NCI-H146 (cell line): Measurements from ENCODE around the gene KLHDC4.
"Not testable (repeated sequence)": the region's sequence is repeated elsewhere in the genome, so short reads cannot be mapped to it uniquely, and the experiment has no call there.

Experiments used
- DNase-seq: peaks from one replicate; lab custom pipeline; 2025; lab: John Stamatoyannopoulos, UW

The KLHDC4 gene

DNA sequence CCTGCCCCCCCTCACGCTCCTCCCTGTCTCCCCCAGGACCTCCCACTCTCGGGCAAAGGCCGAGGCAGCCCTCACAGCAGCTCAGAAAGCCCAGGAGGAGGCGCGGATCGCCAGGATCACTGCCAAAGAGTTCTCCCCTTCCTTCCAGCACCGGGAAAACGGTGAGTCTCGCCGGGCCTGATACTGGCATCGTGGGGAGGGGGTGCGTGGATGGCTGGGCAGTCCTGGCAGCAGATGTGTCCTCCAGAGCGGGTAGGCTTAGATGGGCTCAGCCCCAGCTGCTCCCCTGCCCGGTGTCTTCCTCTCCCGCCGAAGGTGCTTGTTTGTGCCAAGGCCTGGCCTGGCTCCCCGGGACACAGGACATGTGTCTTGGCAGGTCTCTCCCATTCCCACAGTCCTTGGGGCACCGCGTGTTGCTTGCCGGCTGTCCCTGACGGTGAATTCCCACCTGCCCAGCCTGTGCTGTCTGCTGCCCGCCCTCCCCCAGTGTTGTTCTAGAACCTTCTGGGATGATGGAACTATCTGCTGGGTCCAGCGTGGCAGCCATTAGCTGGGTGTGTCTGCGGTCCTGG is 81.6 kb downstream of the KLHDC4 start:
- DNase-seq: no peak

DNA sequence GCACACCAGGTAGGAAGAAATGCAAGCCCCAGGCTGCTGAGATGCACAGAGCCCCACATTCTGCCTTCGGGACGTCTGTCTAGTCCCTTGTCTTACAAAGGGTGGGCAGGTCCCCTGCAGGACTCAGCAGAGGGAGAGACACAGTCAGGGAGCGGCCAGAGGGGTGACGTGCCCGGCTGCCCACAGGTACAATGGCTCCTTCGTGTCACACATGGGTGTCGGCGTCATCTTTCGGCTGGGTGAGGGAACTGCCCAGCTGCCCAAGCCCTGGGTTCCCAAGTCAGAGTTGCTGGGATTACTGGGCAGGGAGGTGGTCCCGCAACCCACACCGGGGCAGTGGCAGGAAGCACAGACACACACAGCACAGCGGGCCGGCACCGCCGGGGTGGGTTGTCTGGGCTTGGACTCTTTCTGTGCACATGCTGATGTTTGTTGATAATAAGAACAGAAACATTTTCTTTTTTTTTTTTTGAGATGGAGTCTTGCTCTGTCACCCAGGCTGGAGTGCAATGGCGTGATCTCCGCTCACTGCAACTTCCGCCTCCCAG is 82.9 kb downstream of the KLHDC4 start:
- DNase-seq: no peak

DNA sequence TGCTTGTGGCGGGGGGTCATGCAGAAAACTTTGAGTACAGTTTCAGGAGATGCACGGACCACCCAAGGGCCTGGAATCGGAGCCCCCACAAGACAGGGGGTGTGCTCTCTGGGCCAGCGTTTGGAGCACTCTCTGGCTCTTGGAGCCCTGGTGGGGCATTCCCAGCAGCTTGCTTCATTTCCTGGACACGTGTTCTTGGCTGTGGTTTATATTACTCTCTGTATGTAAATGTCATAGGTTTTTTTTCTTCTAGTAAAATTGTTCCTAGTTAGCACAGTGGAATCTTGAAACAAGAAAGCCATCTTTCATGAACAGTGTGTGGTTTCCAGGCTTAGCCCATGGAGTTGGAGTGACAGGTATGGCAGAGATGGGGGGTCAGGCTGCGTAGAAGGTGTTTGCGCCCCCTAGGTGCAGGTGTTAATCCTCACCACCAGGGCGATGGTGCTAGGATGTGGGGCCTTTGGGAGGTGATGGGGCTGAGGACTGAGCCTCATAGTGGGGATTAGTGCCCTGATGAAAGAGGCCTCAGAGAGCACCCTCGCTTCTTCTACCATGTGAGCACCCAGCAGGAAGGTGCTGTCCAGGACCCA is 83.7 kb downstream of the KLHDC4 start:
- DNase-seq: no peak

DNA sequence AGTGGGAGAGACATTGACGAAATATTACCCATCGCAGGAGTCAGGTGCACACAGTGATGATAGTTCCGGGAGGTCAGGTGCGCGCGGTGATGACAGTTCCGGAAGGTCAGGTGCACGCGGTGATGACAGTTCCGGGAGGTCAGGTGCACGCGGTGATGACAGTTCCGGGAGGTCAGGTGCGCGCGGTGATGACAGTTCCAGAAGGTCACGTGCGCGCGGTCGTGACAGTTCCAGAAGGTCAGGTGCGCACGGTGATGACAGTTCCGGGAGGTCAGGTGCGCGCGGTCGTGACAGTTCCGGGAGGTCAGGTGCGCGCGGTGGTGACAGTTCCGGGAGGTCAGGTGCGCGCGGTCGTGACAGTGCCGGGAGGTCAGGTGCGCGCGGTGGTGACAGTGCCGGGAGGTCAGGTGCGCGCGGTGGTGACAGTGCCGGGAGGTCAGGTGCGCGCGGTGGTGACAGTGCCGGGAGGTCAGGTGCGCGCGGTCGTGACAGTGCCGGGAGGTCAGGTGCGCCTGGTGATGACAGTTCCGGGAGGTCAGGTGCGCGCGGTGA is 84.7 kb downstream of the KLHDC4 start:
- DNase-seq: not testable (repeated sequence)

DNA sequence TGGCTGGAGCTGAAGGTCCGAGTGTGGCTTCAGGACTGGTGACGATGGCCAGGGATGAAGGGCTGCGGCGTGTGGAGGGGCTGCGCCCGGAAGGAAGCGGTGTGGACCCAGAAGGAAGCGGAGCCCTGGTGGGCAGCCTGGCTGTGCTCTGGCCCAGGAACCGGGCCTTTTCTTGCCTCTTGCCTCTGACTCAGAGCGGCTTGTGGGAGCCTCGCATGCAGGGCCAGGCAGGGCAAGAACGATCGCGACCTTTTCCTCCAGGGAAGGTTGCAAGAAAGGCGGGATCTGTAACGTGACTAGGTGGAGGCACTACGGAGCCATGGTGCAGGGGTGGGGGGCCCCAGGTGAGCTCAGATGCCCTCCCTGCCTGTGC is 85.5 kb downstream of the KLHDC4 start:
- no peak for DNase-seq

DNA sequence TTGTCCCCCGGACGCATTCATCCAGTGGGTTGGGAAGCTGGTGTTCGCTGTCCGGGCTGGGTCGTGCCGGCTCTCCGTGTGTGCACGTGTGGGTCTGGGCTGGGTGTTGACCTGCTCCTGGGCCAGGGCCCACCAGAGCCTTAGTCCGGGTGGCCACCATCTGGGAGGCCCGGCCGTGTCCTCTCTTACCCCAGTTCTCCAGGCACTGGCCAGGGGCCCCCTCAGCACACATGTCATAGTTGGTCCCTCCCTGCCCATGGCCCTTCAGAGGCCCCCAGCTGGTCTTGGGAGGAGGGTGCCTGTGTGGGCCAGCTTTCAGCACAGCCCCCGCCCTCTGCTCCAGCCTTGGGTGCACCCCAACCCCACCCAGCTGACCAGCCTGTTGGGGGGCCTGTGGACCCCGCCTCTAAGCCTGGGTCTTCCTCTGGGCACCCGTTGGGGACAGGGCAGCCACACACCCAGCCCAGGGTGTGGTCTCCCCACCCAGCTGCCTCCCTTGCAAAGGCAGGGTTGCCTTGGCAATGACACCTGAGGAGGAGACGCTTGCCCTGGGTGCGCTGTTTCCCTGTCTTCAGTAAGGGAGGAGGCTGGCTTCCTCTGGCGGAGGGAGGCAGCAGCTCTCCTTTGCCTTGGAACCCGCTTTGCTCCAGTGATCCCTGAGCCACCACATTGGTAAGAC is 86.1 kb downstream of the KLHDC4 start:
- no peak for DNase-seq

DNA sequence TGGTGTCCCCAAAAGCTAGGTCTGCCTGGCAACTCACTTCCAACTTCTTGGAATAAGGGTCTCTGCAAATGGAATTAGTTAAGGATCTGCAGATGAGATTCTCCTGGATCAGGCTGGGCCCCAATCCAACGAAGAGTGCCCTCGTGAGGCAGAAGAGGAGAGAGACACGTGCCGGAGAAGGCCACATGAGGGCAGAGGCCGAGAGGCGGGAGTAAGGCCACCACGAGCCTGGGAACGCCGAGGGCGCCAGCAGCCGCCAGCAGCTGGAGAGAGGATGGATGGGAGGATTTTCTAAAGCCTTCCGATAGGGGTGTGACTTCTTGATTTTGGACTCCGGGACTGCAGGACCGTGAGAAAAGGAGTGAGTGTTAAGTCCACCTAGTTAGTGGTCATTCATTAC is 87.2 kb downstream of the KLHDC4 start:
- DNase-seq: no peak

DNA sequence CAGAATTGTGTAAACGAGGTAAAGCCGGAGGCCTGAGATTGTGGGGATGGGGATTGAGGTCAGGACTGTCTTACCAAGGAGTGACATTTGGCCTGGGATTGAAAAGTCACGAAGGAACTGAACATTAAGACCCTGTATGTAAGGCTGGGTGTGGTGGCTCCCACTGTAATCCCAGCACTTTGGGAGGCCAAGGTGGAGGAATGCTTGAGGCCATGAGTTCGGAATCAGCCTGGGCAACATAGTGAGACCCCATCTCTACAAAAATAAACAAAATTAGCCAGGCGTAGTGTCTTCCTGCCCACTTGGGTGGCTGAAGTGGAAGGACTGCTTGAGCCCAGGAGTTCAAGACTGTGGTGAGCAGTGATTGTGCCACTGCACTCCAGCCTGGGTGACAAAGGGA is 88.0 kb downstream of the KLHDC4 start:
- DNase-seq: no peak

DNA sequence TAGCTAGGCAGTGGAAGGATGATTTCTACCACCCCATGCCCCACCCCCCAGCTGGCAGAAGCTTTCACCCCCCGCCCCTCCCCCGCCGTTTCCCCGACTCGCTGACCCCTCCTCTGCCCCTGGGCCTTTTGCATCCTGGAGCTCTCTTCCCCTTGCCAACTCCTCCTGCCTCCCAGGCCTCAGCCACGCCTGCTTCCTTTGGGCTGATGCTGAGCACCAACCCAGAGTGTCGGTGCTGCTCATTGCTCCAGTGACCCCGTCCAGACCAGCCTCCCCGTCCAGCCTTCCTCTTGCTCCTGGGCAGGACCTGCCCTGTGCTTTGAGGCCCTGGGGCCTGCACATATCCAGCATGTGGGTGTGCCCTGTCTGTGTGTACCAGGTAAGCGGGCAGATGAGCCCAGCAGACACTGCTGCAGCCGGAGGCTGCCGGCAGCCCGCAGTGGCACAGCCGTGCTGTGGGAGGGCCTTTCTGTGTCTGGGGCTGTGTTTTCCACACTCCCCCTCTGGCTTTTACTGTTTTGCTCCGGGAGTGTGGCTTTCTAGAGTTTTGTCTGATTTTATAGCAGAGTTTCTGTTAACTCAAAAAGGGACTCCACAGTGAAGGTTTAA is 90.6 kb downstream of the KLHDC4 start:
- DNase-seq: no peak

DNA sequence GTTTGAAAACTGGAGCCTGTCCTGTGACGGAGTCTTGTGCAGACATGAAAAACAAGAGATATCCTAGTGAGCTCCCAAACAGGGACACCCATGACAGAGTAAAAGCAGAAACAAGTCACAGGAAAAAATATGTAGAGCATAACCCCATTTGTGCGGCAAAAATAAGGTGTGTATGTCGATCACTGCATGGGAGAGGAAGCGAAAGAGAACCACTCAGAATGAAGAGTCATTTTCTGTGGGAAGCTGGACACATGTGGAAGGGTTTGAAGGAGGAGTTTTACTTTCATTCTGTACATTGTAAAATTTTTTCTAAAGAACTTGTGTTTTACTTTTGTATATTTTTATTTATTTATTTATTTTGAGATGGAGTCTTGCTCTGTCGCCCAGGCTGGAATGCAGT is 91.4 kb downstream of the KLHDC4 start:
- DNase-seq: no peak

DNA sequence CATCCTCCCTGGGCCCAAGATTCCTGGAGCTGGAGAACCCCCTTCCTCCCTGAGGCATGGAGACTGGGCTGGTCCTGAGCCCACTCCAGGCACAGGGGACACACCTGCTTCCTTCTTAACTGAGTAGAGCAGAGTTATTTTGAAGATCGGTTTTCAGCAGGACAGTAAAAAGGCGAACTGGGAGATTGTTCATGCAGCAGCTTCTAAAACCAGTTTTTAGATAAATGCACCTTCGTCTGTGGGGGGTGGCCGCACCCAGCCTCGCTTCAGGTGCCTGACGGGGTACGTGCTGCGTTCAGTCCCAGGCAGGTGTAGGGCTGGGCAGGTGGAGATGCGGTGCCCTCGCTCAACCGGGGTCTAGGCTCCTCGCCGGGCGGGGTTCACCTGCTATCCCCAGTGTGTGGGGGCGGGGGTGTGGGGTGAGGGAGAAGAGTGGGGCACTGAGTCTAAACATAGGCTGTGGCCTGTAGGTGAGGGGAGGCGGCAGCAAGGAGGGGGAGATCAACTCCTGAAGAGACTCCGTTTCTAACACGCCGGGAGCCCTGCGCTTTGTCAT is 94.0 kb downstream of the KLHDC4 start:
- no peak for DNase-seq

DNA sequence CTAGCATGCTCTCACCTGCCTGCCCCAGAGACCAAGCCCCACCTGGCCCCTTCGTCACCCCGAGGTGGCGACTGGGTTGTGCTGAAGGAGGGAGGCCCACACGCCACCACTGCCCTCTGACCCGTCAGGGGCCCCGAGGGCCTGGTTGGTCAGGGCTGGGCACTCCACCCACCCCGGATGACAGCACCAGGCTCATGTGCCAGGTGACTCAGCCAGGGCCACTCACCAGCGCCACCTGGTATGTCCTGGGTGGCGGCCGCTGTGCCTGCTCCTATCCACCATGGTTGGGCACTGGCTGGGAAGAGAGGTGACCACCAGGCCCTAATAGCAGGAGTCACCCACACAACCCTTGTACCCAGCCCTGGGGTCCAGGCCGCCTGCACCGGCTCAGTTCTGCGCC is 94.6 kb downstream of the KLHDC4 start:
- no peak for DNase-seq

DNA sequence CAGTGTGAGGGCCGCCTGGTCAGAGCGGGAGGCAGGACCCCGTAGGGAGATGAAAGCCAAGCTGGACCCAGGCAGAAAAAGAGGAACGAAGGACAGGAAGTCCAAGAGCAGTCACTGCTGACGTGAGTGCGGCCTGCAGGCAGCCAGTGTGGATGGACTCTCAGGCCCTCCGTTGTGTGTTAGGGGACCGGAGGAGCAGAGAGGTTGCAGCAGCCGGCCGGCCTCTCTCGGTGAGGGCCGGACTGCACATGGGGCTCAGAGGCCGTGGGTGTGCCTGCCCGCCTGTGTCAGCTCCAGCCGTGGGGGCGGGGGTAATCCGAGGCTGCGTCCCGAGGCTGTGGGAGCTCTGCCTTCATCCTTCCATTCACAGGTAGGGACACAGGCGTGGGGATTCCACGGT is 96.1 kb downstream of the KLHDC4 start:
- DNase-seq: no peak

DNA sequence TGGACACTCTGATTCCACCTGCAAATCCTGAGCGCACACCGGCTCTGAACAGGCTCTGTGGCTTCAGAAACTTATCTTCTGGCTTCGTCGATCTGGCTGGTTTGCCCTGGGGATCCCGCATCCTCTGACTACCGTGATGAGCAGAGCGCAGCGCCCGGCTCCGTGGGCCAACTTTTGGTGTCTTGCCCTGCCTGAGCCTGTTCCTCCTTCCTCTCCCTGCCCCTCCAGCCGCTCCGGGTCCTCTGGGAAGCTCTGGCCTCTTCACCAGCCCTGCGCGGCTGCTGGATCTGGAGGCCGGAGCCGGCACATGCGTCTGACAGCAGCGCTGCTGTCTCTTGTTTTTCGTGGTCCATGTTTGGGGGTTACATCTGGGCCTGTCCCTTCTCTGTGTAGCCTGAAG is 97.8 kb downstream of the KLHDC4 start:
- DNase-seq: no peak

DNA sequence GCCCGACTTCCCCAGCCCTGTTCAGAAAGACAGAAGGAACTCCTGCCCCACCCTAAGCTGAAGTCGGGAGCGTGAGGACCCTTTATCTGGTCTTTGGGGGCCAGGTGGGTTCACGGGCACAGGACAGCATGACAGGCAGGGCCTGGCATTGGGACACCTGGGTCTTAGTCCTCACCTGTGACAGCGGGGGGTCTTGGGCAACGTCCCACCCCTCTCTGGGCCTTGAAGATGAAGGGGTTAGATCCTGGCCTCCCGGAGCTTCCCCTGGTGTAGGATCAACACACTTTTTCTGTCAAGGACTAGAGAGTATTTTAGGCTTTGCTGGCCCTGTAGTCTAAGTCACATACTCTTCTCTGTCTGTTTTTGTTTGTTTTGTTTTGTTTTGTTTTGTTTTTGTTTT is 98.3 kb downstream of the KLHDC4 start:
- DNase-seq: no peak

DNA sequence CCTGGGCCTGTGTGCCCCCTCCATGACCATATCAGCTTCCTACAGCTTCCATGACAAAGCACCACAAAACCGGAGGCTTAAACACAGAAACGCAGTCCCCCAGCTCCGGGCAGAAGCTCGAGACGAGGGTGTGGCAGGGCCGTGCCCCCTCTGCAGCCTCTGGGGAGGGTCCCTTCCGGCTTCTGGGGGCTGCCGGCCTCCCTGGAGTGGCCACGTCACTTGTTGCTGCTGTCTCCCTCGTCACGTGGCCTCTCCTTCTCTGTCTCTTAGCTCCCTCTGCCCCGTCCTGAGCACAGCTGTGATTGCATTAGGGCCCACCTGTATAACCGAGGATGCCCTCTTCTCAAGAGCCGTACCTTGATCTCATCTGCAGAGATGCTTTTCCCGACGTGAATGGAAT is 98.9 kb downstream of the KLHDC4 start:
- DNase-seq: no peak

DNA sequence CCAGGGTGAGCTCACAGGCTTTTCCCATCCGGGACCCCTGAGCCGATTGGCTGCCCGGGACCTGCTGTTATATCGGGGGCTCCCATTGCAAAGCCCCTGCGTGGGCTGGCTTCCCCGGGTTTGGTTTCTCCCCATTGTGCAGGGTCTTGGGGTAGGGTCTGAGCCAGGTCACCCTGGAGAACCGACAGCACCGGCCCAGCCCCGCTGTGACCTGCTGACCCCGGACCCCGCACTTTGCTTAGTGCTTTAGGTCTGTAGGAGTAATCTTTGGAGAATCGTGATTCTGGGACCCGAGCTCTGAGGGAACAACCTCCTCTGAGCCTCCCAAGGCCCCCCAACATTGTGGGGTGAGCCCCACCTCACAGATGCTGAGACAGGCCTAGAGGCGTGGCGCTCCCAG is 100.6 kb downstream of the KLHDC4 start:
- DNase-seq: no peak

DNA sequence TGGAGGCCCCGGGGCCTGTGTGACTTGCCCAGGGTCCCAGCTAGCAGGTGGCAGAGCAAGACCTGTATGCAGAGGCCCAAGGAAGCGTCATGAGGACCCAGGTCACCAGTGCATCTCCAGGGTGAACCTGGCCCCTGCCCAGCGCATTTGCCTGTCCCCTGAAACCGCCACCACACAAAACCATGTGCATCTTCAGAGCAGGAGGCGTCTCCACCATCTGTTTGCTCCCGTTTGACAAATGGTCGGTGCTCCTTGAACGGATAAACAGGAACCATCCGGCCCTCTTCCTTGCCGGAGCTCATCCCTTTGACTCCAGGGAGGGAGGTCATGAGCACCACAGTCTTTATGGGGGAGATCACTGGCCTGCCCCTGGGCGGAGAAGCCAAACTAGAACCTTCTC is 101.0 kb downstream of the KLHDC4 start:
- DNase-seq: no peak

DNA sequence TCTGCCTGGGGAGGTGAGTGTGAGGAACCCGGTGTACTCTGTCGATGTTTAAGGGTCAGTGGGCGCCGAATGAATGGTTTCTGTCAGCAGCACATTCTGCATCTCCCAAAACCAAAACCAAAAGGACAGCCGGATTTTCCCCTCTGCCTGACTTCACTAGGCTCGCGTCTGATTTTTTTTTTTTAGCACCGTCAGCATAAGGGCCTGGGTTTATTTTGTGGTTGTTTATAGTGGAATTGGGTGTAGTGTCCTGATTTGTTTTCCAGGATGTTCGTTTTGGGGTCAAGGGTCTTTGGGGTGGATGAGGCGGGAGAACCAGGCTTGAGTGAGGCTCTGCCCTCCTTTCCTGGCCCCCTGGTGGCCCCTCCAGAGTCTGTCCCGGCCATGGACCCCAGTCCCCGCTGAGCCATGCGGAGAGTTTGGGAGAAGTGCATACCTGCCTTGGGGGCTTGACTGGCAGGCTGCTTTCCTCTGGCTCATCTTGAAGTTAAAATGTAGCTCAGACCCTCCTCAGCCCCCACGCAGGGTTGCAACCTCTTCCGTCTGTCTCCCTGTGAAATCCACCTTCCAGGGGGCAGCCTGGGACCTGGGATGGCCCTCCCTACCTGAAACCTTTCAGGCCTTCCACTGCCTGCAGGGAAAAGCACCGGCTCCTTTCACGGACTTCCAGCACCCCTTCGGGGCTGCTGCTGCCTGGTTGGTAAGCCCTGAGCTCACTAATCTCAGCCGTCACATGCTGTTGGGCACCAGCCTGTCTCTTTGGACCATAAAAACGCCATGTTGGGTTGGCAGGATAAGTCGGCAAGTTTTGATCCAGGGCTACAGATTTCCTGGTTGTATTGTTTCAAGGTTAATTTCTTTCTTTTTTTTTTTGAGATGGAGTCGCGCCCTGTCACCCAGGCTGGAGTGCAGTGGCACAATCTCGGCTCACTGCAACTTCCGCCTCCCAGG is 103.3 kb downstream of the KLHDC4 start:
- no peak for DNase-seq

DNA sequence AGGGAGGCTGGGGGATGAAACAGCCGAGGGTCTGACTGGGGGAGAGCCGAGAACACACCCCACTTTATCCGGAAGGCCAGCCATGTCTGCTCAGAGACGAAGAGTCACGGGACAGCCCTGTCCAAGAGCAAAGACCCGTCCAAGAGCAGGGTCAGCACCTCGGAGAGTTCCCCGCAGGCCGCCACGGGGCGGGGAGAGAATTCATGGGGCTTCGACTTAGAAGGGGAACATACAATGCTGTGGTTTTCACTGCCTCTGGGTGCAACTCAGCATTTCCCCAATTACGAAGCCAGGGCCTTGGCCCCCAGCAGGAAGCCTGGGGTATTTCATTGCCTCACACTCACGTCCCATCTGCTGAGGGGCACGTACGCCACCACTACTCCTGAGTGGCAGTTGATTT is 104.2 kb downstream of the KLHDC4 start:
- no peak for DNase-seq

DNA sequence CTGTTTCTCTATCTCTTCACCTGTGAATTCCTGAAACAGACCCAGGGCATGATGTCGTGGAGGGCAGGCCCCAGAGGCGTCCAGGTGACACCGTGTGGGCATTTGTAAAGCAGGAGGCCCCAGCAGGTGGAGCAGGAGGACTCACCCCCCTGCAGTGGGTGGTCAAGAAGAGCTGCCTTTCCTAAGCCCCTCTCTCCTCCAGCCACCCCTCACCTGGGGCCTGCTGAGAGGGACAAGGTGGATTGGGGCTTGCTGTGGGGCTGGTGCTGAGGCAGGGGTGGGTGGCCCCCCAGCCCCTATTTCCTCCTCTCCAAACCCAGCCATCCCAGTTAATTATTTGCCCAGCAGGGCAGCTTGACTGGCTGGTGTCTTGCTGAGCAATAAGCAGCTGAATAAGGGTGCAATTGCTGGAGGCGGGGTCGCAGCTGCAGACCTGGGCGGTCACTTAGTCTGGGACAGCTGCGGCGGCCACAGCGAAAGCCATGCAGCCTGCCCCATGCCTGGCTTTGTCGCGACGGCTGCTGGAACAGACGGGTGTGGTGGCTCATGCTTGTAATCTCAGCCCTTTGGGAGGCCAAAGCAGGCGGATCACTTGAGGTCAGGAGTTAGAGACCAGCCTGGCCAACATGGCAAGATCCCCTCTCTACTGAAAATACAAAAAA is 107.1 kb downstream of the KLHDC4 start:
- DNase-seq: peak; percentile 88
